ENCODE measurements around the gene TTBK1.

DNA sequence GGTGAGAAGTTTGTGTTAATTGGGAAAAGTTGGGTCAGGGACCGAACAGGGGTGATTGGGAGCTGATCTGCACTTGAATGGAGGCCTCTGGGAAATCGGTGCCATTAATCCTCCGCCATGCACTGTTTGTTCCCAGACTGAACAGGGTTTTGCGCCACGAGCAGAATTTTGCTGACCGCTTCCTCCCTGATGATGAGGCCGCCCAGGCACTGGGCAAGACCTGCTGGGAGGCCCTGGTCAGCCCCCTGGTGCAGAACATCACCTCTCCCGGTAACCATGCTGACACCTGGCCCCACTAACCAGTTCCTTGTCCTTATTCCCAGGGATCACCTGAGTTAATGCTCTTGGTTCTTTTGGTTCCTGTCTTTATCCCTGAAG, 39.6 kb upstream of the TTBK1 start:
- no peak for TF ChIP-seq CHD1 (IDR thresholded peaks at IDR 0.05; ENCODE audit: low read depth, low read length)
- TF ChIP-seq POLR2A (IDR thresholded peaks at IDR 0.05; ENCODE audit: low read depth, low read length) = no peak
- TF ChIP-seq, protein P1, sequence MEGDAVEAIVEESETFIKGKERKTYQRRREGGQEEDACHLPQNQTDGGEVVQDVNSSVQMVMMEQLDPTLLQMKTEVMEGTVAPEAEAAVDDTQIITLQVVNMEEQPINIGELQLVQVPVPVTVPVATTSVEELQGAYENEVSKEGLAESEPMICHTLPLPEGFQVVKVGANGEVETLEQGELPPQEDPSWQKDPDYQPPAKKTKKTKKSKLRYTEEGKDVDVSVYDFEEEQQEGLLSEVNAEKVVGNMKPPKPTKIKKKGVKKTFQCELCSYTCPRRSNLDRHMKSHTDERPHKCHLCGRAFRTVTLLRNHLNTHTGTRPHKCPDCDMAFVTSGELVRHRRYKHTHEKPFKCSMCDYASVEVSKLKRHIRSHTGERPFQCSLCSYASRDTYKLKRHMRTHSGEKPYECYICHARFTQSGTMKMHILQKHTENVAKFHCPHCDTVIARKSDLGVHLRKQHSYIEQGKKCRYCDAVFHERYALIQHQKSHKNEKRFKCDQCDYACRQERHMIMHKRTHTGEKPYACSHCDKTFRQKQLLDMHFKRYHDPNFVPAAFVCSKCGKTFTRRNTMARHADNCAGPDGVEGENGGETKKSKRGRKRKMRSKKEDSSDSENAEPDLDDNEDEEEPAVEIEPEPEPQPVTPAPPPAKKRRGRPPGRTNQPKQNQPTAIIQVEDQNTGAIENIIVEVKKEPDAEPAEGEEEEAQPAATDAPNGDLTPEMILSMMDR (conservative IDR thresholded peaks at IDR 0.05; ENCODE audit: low read depth, low read length) = no peak
- no peak for TF ChIP-seq BHLHE40 (IDR thresholded peaks at IDR 0.05; ENCODE audit: low read depth, low read length)
- no peak for TF ChIP-seq RAD21 (IDR thresholded peaks at IDR 0.05; ENCODE audit: low read length)
- TF ChIP-seq SMC3 (IDR thresholded peaks at IDR 0.05; ENCODE audit: low read depth, low read length) = no peak
- no peak for TF ChIP-seq RFX5 (IDR thresholded peaks at IDR 0.05; ENCODE audit: low read depth, low read length)
- TF ChIP-seq, protein P2, sequence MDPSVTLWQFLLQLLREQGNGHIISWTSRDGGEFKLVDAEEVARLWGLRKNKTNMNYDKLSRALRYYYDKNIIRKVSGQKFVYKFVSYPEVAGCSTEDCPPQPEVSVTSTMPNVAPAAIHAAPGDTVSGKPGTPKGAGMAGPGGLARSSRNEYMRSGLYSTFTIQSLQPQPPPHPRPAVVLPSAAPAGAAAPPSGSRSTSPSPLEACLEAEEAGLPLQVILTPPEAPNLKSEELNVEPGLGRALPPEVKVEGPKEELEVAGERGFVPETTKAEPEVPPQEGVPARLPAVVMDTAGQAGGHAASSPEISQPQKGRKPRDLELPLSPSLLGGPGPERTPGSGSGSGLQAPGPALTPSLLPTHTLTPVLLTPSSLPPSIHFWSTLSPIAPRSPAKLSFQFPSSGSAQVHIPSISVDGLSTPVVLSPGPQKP (IDR thresholded peaks at IDR 0.05; ENCODE audit: borderline replicate concordance, low read depth, low read length) = no peak
- TF ChIP-seq, protein P3, sequence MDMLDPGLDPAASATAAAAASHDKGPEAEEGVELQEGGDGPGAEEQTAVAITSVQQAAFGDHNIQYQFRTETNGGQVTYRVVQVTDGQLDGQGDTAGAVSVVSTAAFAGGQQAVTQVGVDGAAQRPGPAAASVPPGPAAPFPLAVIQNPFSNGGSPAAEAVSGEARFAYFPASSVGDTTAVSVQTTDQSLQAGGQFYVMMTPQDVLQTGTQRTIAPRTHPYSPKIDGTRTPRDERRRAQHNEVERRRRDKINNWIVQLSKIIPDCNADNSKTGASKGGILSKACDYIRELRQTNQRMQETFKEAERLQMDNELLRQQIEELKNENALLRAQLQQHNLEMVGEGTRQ (IDR thresholded peaks at IDR 0.05; ENCODE audit: low read depth, low read length) = no peak
- TF ChIP-seq MAFK (IDR thresholded peaks at IDR 0.05; ENCODE audit: low read depth, low read length) = no peak
- no peak for TF ChIP-seq CEBPB (IDR thresholded peaks at IDR 0.05; ENCODE audit: low read depth, low read length)
- TF ChIP-seq RCOR1 (IDR thresholded peaks at IDR 0.05; ENCODE audit: insufficient replicate concordance, low read length) = no peak
